Activated T-helper 1 cell treated with anti-CD3 and anti-CD28 coated beads, Interleukin-12 subunit alpha, Interleukin-12 subunit beta, Interleukin-2, Interleukin-4 antibody, amounts not matched to agents 30 ng/mL and 10 ng/mL and 1 ng/mL, durations not matched to agents 14 hours and 24 hours and 36 hours (primary cell): ENCODE measurements around the gene ZMYM3. TPM values are rescaled to one million over a fixed set of nuclear protein-coding genes. Genes with fewer than 3 reads are reported as not detected.

Experiments
- total RNA-seq: library from RNA; stranded (reverse); gene quantifications from 2 replicates; pipeline ENCODE4 v1.2.3, GENCODE V29; 2022

Gene ZMYM3
- total RNA-seq, 1 donor from 2014 or later = 12.6 TPM

Other genes with a start within 250 kb of the ZMYM3 start
- 47.9 and 51.9 TPM in 2 replicates for gene SNX12, start 185.8 kb downstream of the ZMYM3 start, total RNA-seq
- 10.7 and 11.9 TPM in 2 replicates for gene FOXO4, start 158.3 kb downstream of the ZMYM3 start, total RNA-seq
- 17.1 and 21.2 TPM in 2 replicates for gene CXorf65, start 147.4 kb downstream of the ZMYM3 start, total RNA-seq
- gene IL2RG, start 142.6 kb downstream of the ZMYM3 start, total RNA-seq = 375 and 397 TPM in 2 replicates
- 59.9 and 65.4 TPM in 2 replicates for gene MED12, start 135.5 kb downstream of the ZMYM3 start, total RNA-seq
- gene NLGN3, start 109.3 kb downstream of the ZMYM3 start, total RNA-seq = 1.1 and 1.6 TPM in 2 replicates
- not detected in 2 replicates for gene GJB1, start 30.9 kb downstream of the ZMYM3 start, total RNA-seq
- 512 and 546 TPM in 2 replicates for gene NONO, start 29.5 kb upstream of the ZMYM3 start, total RNA-seq
- 4.9 and 7.0 TPM in 2 replicates for gene ITGB1BP2, start 47.6 kb upstream of the ZMYM3 start, total RNA-seq
- gene TAF1, start 112.2 kb upstream of the ZMYM3 start, total RNA-seq = 41.4 and 46.1 TPM in 2 replicates